Activated naive CD4-positive, alpha-beta T cell treated with anti-CD3 and anti-CD28 coated beads, Interleukin-2, amount 50 U/mL, for 72 hours (primary cell): ENCODE measurements around the gene EYS. TPM values are rescaled to one million over a fixed set of nuclear protein-coding genes. Genes with fewer than 3 reads are reported as not detected.
"Not testable (repeated sequence)": the region's sequence is repeated elsewhere in the genome, so short reads cannot be mapped to it uniquely, and the experiment has no call there.

ENCODE experiments used
- ATAC-seq, 2 donors: fragments of 150-1000 bp; cut with Tn5 transposase; 2 replicates each; pipeline ENCODE4 v1.10.0; 2021; ENCODE audit warnings: mild to moderate bottlenecking in 2 of 2, moderate library complexity in 2 of 2
- DNase-seq, 2 donors: peaks; one replicate each; pipeline ENCODE4 v3.0.0; 2021 to 2022; ENCODE audit warnings: low spot score in 2 of 2
- H3K27ac Mint-ChIP-seq, 2 donors: one replicate each; pipeline ENCODE4 v1.8.0; 2022; ENCODE audit warnings: mild to moderate bottlenecking in 2 of 2, mixed read lengths in 2 of 2
- H3K36me3 Mint-ChIP-seq, 2 donors: one replicate each; pipeline ENCODE4 v1.8.0; 2022; ENCODE audit warnings: mixed read lengths in 2 of 2
- H3K9me3 Mint-ChIP-seq, 2 donors: one replicate each; pipeline ENCODE4 v1.8.0; 2022; ENCODE audit warnings: mixed read lengths in 2 of 2
- total RNA-seq, 2 donors: library from RNA; stranded (reverse); gene quantifications; one replicate each; pipeline ENCODE4 v1.2.3, GENCODE V29; 2022

EYS gene
- total RNA-seq, 2 donors from 2014 or later, result not detected

GRCh38 chr6:64270083-64270482 lies 1436.9 kb downstream of the EYS start:
- DNase-seq (no peak), ATAC-seq (no peak)
- no peaks in the 10 kb centered on the region for H3K36me3 Mint-ChIP-seq
- H3K9me3 Mint-ChIP-seq, result peaks cover 12% of the 10 kb centered on the region in 2 donors
- H3K27ac Mint-ChIP-seq, result no peak overlapping the region

- Mint-ChIP-seq H3K36me3 (no peaks in the 10 kb centered on the region), H3K27ac (no peak overlapping the region), H3K9me3 (peaks cover 5 to 11% of the 10 kb centered on the region in 2 donors)
- DNase-seq, result no peak
- no peak for ATAC-seq
Observed at GRCh38 chr6:64266351-64266821, 1440.6 kb downstream of the EYS start.

GRCh38 chr6:64263778-64264177 lies 1443.2 kb downstream of the EYS start:
- no peaks in the 10 kb centered on the region for H3K36me3 Mint-ChIP-seq
- ATAC-seq (no peak), DNase-seq (no peak)
- H3K9me3 Mint-ChIP-seq, result peaks cover 5 to 14% of the 10 kb centered on the region in 2 donors
- no peak overlapping the region for H3K27ac Mint-ChIP-seq

- Mint-ChIP-seq H3K9me3 (peaks cover 0 to 4% of the 10 kb centered on the region in 2 donors), H3K36me3 (no peaks in the 10 kb centered on the region), H3K27ac (no peak overlapping the region)
- no peak for DNase-seq
- no peak for ATAC-seq
Observed at GRCh38 chr6:64259372-64259771, 1447.7 kb downstream of the EYS start.

- Mint-ChIP-seq H3K27ac (no peak overlapping the region), H3K36me3 (no peaks in the 10 kb centered on the region), H3K9me3 (peaks cover 0 to 4% of the 10 kb centered on the region in 2 donors)
- no peak for ATAC-seq
- no peak for DNase-seq
Observed at GRCh38 chr6:64258752-64259151, 1448.3 kb downstream of the EYS start.

GRCh38 chr6:64258302-64258701 lies 1448.7 kb downstream of the EYS start:
- H3K36me3 Mint-ChIP-seq, result no peaks in the 10 kb centered on the region
- no peak for DNase-seq
- no peak overlapping the region for H3K27ac Mint-ChIP-seq
- ATAC-seq, result no peak
- peaks cover 0 to 4% of the 10 kb centered on the region in 2 donors for H3K9me3 Mint-ChIP-seq

GRCh38 chr6:64257586-64257985 lies 1449.4 kb downstream of the EYS start:
- Mint-ChIP-seq H3K9me3 (peaks cover 0 to 4% of the 10 kb centered on the region in 2 donors), H3K27ac (no peak overlapping the region), H3K36me3 (no peaks in the 10 kb centered on the region)
- no peak for DNase-seq
- no peak for ATAC-seq

GRCh38 chr6:64256483-64256882 lies 1450.5 kb downstream of the EYS start:
- DNase-seq (no peak), ATAC-seq (no peak)
- no peaks in the 10 kb centered on the region for H3K36me3 Mint-ChIP-seq
- peaks cover 0 to 8% of the 10 kb centered on the region in 2 donors for H3K9me3 Mint-ChIP-seq
- no peak overlapping the region for H3K27ac Mint-ChIP-seq

- H3K27ac Mint-ChIP-seq, result no peak overlapping the region
- no peaks in the 10 kb centered on the region for H3K36me3 Mint-ChIP-seq
- ATAC-seq, result no peak
- H3K9me3 Mint-ChIP-seq, result peaks cover 0 to 8% of the 10 kb centered on the region in 2 donors
- no peak for DNase-seq
Observed at GRCh38 chr6:64255000-64255399, 1452.0 kb downstream of the EYS start.

- Mint-ChIP-seq H3K27ac (no peak overlapping the region), H3K36me3 (no peaks in the 10 kb centered on the region), H3K9me3 (peaks cover 0 to 7% of the 10 kb centered on the region in 2 donors)
- ATAC-seq, result no peak
- no peak for DNase-seq
Observed at GRCh38 chr6:64254558-64254957, 1452.5 kb downstream of the EYS start.

GRCh38 chr6:64252256-64252655 lies 1454.8 kb downstream of the EYS start:
- H3K27ac Mint-ChIP-seq, result no peak overlapping the region
- ATAC-seq, result no peak
- peaks cover 8% of the 10 kb centered on the region in 2 donors for H3K9me3 Mint-ChIP-seq
- no peaks in the 10 kb centered on the region for H3K36me3 Mint-ChIP-seq
- DNase-seq, result no peak

- Mint-ChIP-seq H3K9me3 (peaks cover 8 to 13% of the 10 kb centered on the region in 2 donors), H3K36me3 (no peaks in the 10 kb centered on the region), H3K27ac (no peak overlapping the region)
- no peak for ATAC-seq
- no peak for DNase-seq
Observed at GRCh38 chr6:64250126-64250525, 1456.9 kb downstream of the EYS start.

GRCh38 chr6:64249115-64249514 lies 1457.9 kb downstream of the EYS start:
- ATAC-seq, result no peak
- H3K36me3 Mint-ChIP-seq, result no peaks in the 10 kb centered on the region
- no peak overlapping the region for H3K27ac Mint-ChIP-seq
- DNase-seq, result no peak
- H3K9me3 Mint-ChIP-seq, result peaks cover 8 to 14% of the 10 kb centered on the region in 2 donors

- no peak overlapping the region for H3K27ac Mint-ChIP-seq
Observed at GRCh38 chr6:64243618-64244017, 1463.4 kb downstream of the EYS start.

GRCh38 chr6:64238908-64239307 lies 1468.1 kb downstream of the EYS start:
- H3K9me3 Mint-ChIP-seq, result peaks cover 17 to 18% of the 10 kb centered on the region in 2 donors
- not testable (repeated sequence) for H3K27ac Mint-ChIP-seq, H3K36me3 Mint-ChIP-seq, ATAC-seq, DNase-seq

More at GRCh38 chr6:64243618-64244017, 1463.4 kb downstream of the EYS start:
- H3K9me3 Mint-ChIP-seq, result peaks cover 22 to 31% of the 10 kb centered on the region in 2 donors
- H3K36me3 Mint-ChIP-seq, result peaks cover 0 to 6% of the 10 kb centered on the region in 2 donors
- ATAC-seq, result no peak
- DNase-seq, result no peak

- no peak for ATAC-seq
- no peak for DNase-seq
Observed at GRCh38 chr6:64238071-64238470, 1469.0 kb downstream of the EYS start.

GRCh38 chr6:64233746-64234145 lies 1473.3 kb downstream of the EYS start:
- DNase-seq (no peak), ATAC-seq (no peak)
- Mint-ChIP-seq H3K9me3 (peaks cover 0 to under 1% of the 10 kb centered on the region in 2 donors), H3K36me3 (no peaks in the 10 kb centered on the region), H3K27ac (no peak overlapping the region)

More at GRCh38 chr6:64238071-64238470, 1469.0 kb downstream of the EYS start:
- Mint-ChIP-seq H3K9me3 (peaks cover 16 to 18% of the 10 kb centered on the region in 2 donors), H3K36me3 (peaks cover 0 to 6% of the 10 kb centered on the region in 2 donors), H3K27ac (no peak overlapping the region)

- no peak for DNase-seq
Observed at GRCh38 chr6:64231928-64232327, 1475.1 kb downstream of the EYS start.

More at GRCh38 chr6:64231928-64232327, 1475.1 kb downstream of the EYS start:
- no peaks in the 10 kb centered on the region for H3K9me3 Mint-ChIP-seq
- no peaks in the 10 kb centered on the region for H3K36me3 Mint-ChIP-seq
- H3K27ac Mint-ChIP-seq, result no peak overlapping the region
- no peak for ATAC-seq
